ENCODE measurements around the gene CST8.
"Not testable (repeated sequence)": the region's sequence is repeated elsewhere in the genome, so short reads cannot be mapped to it uniquely, and the experiment has no call there.

- not testable (repeated sequence) for TF ChIP-seq CTCF, POLR2A (IDR thresholded peaks at IDR 0.05)
These were observed 18.6 kb upstream of the CST8 start for GRCh38 chr20:23472306-23472705.
